Neural cell (in vitro differentiated cells): ENCODE results near the gene GNAT3. TPM values are rescaled to one million over a fixed set of nuclear protein-coding genes. Genes with fewer than 3 reads are reported as not detected.

Experiments
- H2AFZ ChIP-seq: fragments of 200-600, 300-800 bp; sonication (generic), shearing (Covaris generic); 2 replicates; pipeline ENCODE4 v1.6.0; 2014; ENCODE audit warnings: low read depth, mild to moderate bottlenecking, antibody characterized with exemption, low read length, moderate library complexity
- H3F3A ChIP-seq: fragments of 200-600 bp; shearing (Covaris generic); 2 replicates; pipeline ENCODE4 v1.6.1; 2016; ENCODE audit warnings: mild to moderate bottlenecking, moderate library complexity, mixed read lengths, antibody characterized with exemption, low read length; ENCODE audit not compliant: insufficient read depth, poor library complexity, severe bottlenecking
- H3K27ac ChIP-seq: fragments of 200-600, 300-800 bp; sonication (generic), shearing (Covaris generic); 2 replicates; pipeline ENCODE4 v1.5.1; 2014; ENCODE audit warnings: mild to moderate bottlenecking, low read length, moderate library complexity
- H3K27me3 ChIP-seq: fragments of 300-800, 200-600 bp; sonication (generic), shearing (Covaris generic); 2 replicates; pipeline ENCODE4 v1.6.0; 2014; ENCODE audit warnings: mild to moderate bottlenecking, low read depth, low read length, moderate library complexity; ENCODE audit not compliant: insufficient read depth
- H3K36me3 ChIP-seq: fragments of 300-800, 200-600 bp; sonication (generic), shearing (Covaris generic); 2 replicates; pipeline ENCODE4 v1.5.1; 2014; ENCODE audit warnings: mild to moderate bottlenecking, antibody characterized with exemption, low read length, moderate library complexity; ENCODE audit not compliant: insufficient read depth
- H3K4me2 ChIP-seq: fragments of 300-800, 200-600 bp; sonication (generic), shearing (Covaris generic); 2 replicates; pipeline ENCODE4 v1.6.0; 2014; ENCODE audit warnings: mild to moderate bottlenecking, low read length
- H3K4me3 ChIP-seq: fragments of 300-800, 200-600 bp; sonication (generic), shearing (Covaris generic); 2 replicates; pipeline ENCODE4 v1.5.1; 2014; ENCODE audit warnings: mild to moderate bottlenecking, low read length, moderate library complexity
- H3K79me2 ChIP-seq: fragments of 200-600 bp; shearing (Covaris generic); replicated peaks from 2 replicates; pipeline ENCODE4 v1.6.0; 2014; ENCODE audit warnings: mild to moderate bottlenecking, low read length, moderate library complexity; ENCODE audit not compliant: insufficient read depth
- H3K9ac ChIP-seq: fragments of 300-800, 200-600 bp; sonication (generic), shearing (Covaris generic); 2 replicates; pipeline ENCODE4 v1.6.1; 2016; ENCODE audit warnings: mild to moderate bottlenecking, low read length, mixed read lengths
- H3K9me2 ChIP-seq: fragments of 200-600 bp; shearing (Covaris generic); 2 replicates; pipeline ENCODE4 v1.6.1; 2016; ENCODE audit warnings: mild to moderate bottlenecking, low read length, mixed read lengths; ENCODE audit not compliant: insufficient read depth
- H3K9me3 ChIP-seq: fragments of 200-600, 300-800 bp; sonication (generic), shearing (Covaris generic); 2 replicates; pipeline ENCODE4 v1.6.1; 2016; ENCODE audit warnings: mild to moderate bottlenecking, mixed run types, low read length, moderate library complexity, mixed read lengths
- H4K20me1 ChIP-seq: fragments of 200-600 bp; shearing (Covaris generic); 2 replicates; pipeline ENCODE4 v1.6.1; 2016; ENCODE audit warnings: mild to moderate bottlenecking, mixed run types; ENCODE audit not compliant: insufficient read depth
- CTCF ChIP-seq: fragments of 450-650 bp; IDR thresholded peaks from 2 replicates; pipeline ENCODE4 v1.5.1; 2014; ENCODE audit warnings: antibody characterized with exemption, mild to moderate bottlenecking, moderate library complexity; ENCODE audit not compliant: poor library complexity, severe bottlenecking
- EP300 ChIP-seq: fragments of 450-650 bp; conservative IDR thresholded peaks from 2 replicates; pipeline ENCODE4 v1.6.1; 2014; ENCODE audit warnings: antibody characterized with exemption, mild to moderate bottlenecking, moderate library complexity; ENCODE audit not compliant: poor library complexity, severe bottlenecking
- EZH2 ChIP-seq: fragments of 200-600, 300-800 bp; shearing (Covaris generic), sonication (generic); IDR thresholded peaks from 2 replicates; pipeline ENCODE4 v1.6.1; 2014; ENCODE audit warnings: antibody characterized with exemption, low read length, borderline replicate concordance, mild to moderate bottlenecking; ENCODE audit not compliant: insufficient read depth, poor library complexity, severe bottlenecking
- MXI1 ChIP-seq: fragments of 450-650 bp; conservative IDR thresholded peaks from 2 replicates; pipeline ENCODE4 v1.6.1; 2014; ENCODE audit warnings: antibody characterized with exemption, mild to moderate bottlenecking; ENCODE audit not compliant: poor library complexity, severe bottlenecking
- POLR2AphosphoS5 ChIP-seq: IDR thresholded peaks from 2 replicates; pipeline ENCODE4 v1.6.1; 2012
- RAD21 ChIP-seq: fragments of 450-650 bp; conservative IDR thresholded peaks from 2 replicates; pipeline ENCODE4 v1.6.1; 2014; ENCODE audit warnings: antibody characterized with exemption, mild to moderate bottlenecking, moderate library complexity
- SMC3 ChIP-seq: fragments of 450-650 bp; conservative IDR thresholded peaks from 2 replicates; pipeline ENCODE4 v1.6.1; 2014; ENCODE audit warnings: antibody characterized with exemption, mild to moderate bottlenecking, moderate library complexity; ENCODE audit not compliant: poor library complexity
- TAF1 ChIP-seq: IDR thresholded peaks from 2 replicates; pipeline ENCODE4 v1.6.1; 2012; ENCODE audit warnings: low read depth
- polyA plus RNA-seq: library from polyadenylated mRNA; depleted of rRNA; stranded (reverse); fragments of >200 nt; gene quantifications from 2 replicates; pipeline ENCODE4 v1.2.3, GENCODE V29; 2014
- TF ChIP-seq, protein P1 (sequence below): IDR thresholded peaks from 2 replicates; pipeline ENCODE4 v1.6.1; 2012; ENCODE audit warnings: borderline replicate concordance

GNAT3 gene
- polyA plus RNA-seq, 1 donor from 2014 or later, result not detected

DNA sequence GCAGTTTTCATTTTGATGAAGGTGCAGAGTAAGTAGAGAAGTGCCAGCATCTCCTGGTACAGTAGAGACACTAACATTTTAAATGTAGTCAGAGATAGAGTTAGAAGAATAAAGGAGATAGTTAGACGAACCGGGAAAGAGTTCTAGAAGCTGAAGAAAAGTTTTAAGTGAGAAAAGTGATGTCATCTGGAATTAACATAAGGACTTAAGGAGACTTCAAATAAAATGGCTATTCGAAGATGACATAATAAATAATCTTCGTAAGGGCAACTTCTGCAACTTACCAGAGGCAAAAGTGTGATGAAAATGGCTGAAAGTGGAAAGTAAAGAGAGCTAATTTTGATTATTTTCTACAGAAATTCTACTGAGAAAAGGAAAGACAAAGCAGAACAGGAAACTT, 20.4 kb downstream of the GNAT3 start:
- Histone ChIP-seq H3K9me2 (no peaks in the 10 kb centered on the region), H3K27ac (no peak overlapping the region), H2AFZ (no peak overlapping the region), H3K36me3 (no peaks in the 10 kb centered on the region), H3K4me2 (no peak overlapping the region), H4K20me1 (no peaks in the 10 kb centered on the region), H3K79me2 (no peaks in the 10 kb centered on the region), H3K9ac (no peak overlapping the region), H3K4me3 (no peak overlapping the region), H3K27me3 (no peaks in the 10 kb centered on the region), H3K9me3 (no peaks in the 10 kb centered on the region), H3F3A (no peaks in the 10 kb centered on the region)
- TF ChIP-seq SMC3 (no peak), MXI1 (no peak), RAD21 (no peak), CTCF (no peak)

DNA sequence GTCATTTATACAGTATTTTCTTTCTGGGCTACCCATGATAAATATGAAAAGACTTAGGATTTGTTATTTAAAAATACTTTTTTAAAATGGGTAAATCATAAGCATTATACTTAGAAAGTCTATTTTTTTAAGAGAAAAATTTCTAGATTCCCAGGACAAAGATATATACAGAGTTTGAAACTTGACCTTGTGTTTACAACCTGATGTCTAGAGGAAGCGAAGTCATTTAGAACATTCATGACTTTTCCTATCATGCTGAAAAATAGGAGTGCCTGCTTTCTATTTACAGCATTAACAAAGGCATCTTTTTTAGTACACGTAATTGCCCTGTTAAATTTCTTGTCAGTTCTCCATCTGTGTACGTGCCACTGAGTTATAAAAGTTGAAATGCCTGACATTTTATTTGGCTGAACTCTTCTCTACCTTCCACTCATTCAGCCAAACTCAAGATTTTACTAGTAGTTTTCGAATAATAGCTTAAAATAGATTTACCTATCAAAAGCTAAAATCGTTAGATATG, 23.0 kb downstream of the GNAT3 start:
- Histone ChIP-seq H3K36me3 (no peaks in the 10 kb centered on the region), H3K27ac (no peak overlapping the region), H3K79me2 (no peaks in the 10 kb centered on the region), H4K20me1 (no peaks in the 10 kb centered on the region), H3F3A (no peaks in the 10 kb centered on the region), H2AFZ (no peak overlapping the region), H3K4me2 (no peak overlapping the region), H3K9me3 (no peaks in the 10 kb centered on the region), H3K9me2 (no peaks in the 10 kb centered on the region), H3K4me3 (no peak overlapping the region), H3K27me3 (no peaks in the 10 kb centered on the region), H3K9ac (no peak overlapping the region)
- TF ChIP-seq, protein P1, sequence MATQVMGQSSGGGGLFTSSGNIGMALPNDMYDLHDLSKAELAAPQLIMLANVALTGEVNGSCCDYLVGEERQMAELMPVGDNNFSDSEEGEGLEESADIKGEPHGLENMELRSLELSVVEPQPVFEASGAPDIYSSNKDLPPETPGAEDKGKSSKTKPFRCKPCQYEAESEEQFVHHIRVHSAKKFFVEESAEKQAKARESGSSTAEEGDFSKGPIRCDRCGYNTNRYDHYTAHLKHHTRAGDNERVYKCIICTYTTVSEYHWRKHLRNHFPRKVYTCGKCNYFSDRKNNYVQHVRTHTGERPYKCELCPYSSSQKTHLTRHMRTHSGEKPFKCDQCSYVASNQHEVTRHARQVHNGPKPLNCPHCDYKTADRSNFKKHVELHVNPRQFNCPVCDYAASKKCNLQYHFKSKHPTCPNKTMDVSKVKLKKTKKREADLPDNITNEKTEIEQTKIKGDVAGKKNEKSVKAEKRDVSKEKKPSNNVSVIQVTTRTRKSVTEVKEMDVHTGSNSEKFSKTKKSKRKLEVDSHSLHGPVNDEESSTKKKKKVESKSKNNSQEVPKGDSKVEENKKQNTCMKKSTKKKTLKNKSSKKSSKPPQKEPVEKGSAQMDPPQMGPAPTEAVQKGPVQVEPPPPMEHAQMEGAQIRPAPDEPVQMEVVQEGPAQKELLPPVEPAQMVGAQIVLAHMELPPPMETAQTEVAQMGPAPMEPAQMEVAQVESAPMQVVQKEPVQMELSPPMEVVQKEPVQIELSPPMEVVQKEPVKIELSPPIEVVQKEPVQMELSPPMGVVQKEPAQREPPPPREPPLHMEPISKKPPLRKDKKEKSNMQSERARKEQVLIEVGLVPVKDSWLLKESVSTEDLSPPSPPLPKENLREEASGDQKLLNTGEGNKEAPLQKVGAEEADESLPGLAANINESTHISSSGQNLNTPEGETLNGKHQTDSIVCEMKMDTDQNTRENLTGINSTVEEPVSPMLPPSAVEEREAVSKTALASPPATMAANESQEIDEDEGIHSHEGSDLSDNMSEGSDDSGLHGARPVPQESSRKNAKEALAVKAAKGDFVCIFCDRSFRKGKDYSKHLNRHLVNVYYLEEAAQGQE, result no peak
- TF ChIP-seq EP300, result no peak
- no peak for TF ChIP-seq RAD21
- TF ChIP-seq MXI1, result no peak
- no peak for TF ChIP-seq POLR2AphosphoS5
- no peak for TF ChIP-seq EZH2
- TF ChIP-seq TAF1, result no peak
- TF ChIP-seq SMC3, result no peak
- TF ChIP-seq CTCF, result no peak
